SW 1271 (cell line): ENCODE results near the gene COBL.

Experiments used
- DNase-seq, 2 experiments: peaks; one replicate each; lab custom pipeline; 2025; lab: John Stamatoyannopoulos, UW

Gene COBL

GRCh38 chr7:51316666-51317581 is at the start of gene COBL:
Gene COBL, minus strand, starts transcription at chr7:51316809. Its CDS starts 176 bp downstream, at chr7:51316633.
- no peak for DNase-seq

- DNase-seq = no peak
These were observed 49.6 kb upstream of the COBL start for GRCh38 chr7:51366172-51366728.

GRCh38 chr7:51357821-51358220 is 41.2 kb upstream of the COBL start:
- no peak for DNase-seq

GRCh38 chr7:51356849-51357516 is 40.4 kb upstream of the COBL start:
- DNase-seq = no peak

- DNase-seq = no peak
These were observed 38.3 kb upstream of the COBL start for GRCh38 chr7:51354897-51355296.

GRCh38 chr7:51354434-51354833 is 37.8 kb upstream of the COBL start:
- DNase-seq = no peak

GRCh38 chr7:51352174-51353100 is 35.8 kb upstream of the COBL start:
- no peak for DNase-seq

- DNase-seq = no peak
These were observed 35.1 kb upstream of the COBL start for GRCh38 chr7:51351661-51352060.

GRCh38 chr7:51350546-51350896 is 33.9 kb upstream of the COBL start:
- DNase-seq = no peak

- no peak for DNase-seq
These were observed 33.4 kb upstream of the COBL start for GRCh38 chr7:51349820-51350545.

GRCh38 chr7:51346126-51346525 is 29.5 kb upstream of the COBL start:
- no peak for DNase-seq

GRCh38 chr7:51344406-51345138 is 28.0 kb upstream of the COBL start:
- no peak for DNase-seq

- no peak for DNase-seq
These were observed 24.3 kb upstream of the COBL start for GRCh38 chr7:51340936-51341335.

GRCh38 chr7:51340029-51340838 is 23.6 kb upstream of the COBL start:
- no peak for DNase-seq

- DNase-seq = no peak
These were observed 18.4 kb upstream of the COBL start for GRCh38 chr7:51335057-51335456.

GRCh38 chr7:51329696-51330263 is 13.2 kb upstream of the COBL start:
- DNase-seq = no peak

- no peak for DNase-seq
These were observed 11.8 kb upstream of the COBL start for GRCh38 chr7:51328351-51328801.

- DNase-seq = no peak
These were observed 10.7 kb upstream of the COBL start for GRCh38 chr7:51327287-51327717.

GRCh38 chr7:51326656-51327286 is 10.2 kb upstream of the COBL start:
- DNase-seq = no peak
